Endothelial cell of umbilical vein (primary cell): Measurements from ENCODE around the gene EFCAB13. TPM values are rescaled to one million over a fixed set of nuclear protein-coding genes. Genes with fewer than 3 reads are reported as not detected.
"Not testable (repeated sequence)": the region's sequence is repeated elsewhere in the genome, so short reads cannot be mapped to it uniquely, and the experiment has no call there.

Experiments
- BruUV-seq: library from RNA; stranded (reverse); fragments of 400-500 nt; replicated peaks from 2 replicates; lab custom pipeline; 2021; lab: Mats Ljungman, UMichigan
- CTCF ChIA-PET: fragments of 300-600, 350-600 bp; sonication (Branson Sonifier 250); formaldehyde crosslinking; loops from one replicate; lab custom pipeline; 2021; ENCODE audit warnings: antibody characterized with exemption, inconsistent platforms; lab: Charles Lee
- POLR2A ChIA-PET: fragments of 300-600, 350-600 bp; sonication (Branson Sonifier 250); formaldehyde crosslinking; loops from one replicate; lab custom pipeline; 2021; ENCODE audit warnings: antibody characterized with exemption, inconsistent platforms; lab: Charles Lee
- DNase-seq: peaks from one replicate; pipeline ENCODE4 v3.0.0-alpha.2; 2011; ENCODE audit warnings: low read depth, low spot score
- FAIRE-seq: peaks from 2 replicates; lab custom pipeline; 2011; peaks lifted over from hg19 to GRCh38; lab: Jason Lieb, UNC
- H2AFZ ChIP-seq: 2 replicates; pipeline ENCODE4 v1.6.0; 2012; ENCODE audit warnings: low read depth, low read length, control low read depth, inconsistent platforms
- H3K27ac ChIP-seq: 2 replicates; pipeline ENCODE4 v1.5.1; 2011; ENCODE audit warnings: low read depth, mild to moderate bottlenecking, control low read depth, low read length, moderate library complexity; ENCODE audit not compliant: insufficient read depth
- H3K27me3 ChIP-seq, 2 experiments: 2 replicates each; pipeline versions ENCODE4 v1.6.0 to v1.6.1; 2011; ENCODE audit warnings: low read length in 2 of 2, mixed read lengths in 1 of 2; ENCODE audit not compliant: control insufficient read depth in 2 of 2, insufficient read depth in 2 of 2
- H3K36me3 ChIP-seq, 2 experiments: 2 replicates in 1 of 2; 3 replicates in 1 of 2; pipeline ENCODE4 v1.5.1; 2011; ENCODE audit warnings: low read length in 2 of 2, mild to moderate bottlenecking in 1 of 2, moderate library complexity in 1 of 2; ENCODE audit not compliant: control insufficient read depth in 2 of 2, insufficient read depth in 2 of 2; ENCODE audit errors: extremely low read depth in 1 of 2
- H3K4me1 ChIP-seq: 3 replicates; pipeline ENCODE4 v1.5.1; 2011; ENCODE audit warnings: mild to moderate bottlenecking, low read length; ENCODE audit not compliant: control insufficient read depth, insufficient read depth; ENCODE audit errors: extremely low read depth
- H3K4me2 ChIP-seq: 2 replicates; pipeline ENCODE4 v1.6.1; 2011; ENCODE audit warnings: low read length, control low read depth, mixed read lengths; ENCODE audit not compliant: insufficient read depth
- H3K4me3 ChIP-seq, 3 experiments: fragments of 200-600 bp in 1 of 3; sonication (generic), shearing (Covaris generic) in 1 of 3; replicated peaks in 1 of 3; 2 replicates each; pipeline ENCODE4 v1.5.1; 2011 to 2016; ENCODE audit warnings: control low read depth in 3 of 3, low read length in 3 of 3, mild to moderate bottlenecking in 2 of 3, inconsistent platforms in 1 of 3, low read depth in 1 of 3, moderate library complexity in 1 of 3; ENCODE audit not compliant: insufficient read depth in 1 of 3
- H3K79me2 ChIP-seq: 2 replicates; pipeline ENCODE4 v1.6.0; 2012; ENCODE audit warnings: low read length, inconsistent platforms; ENCODE audit not compliant: control insufficient read depth, insufficient read depth
- H3K9ac ChIP-seq: replicated peaks from 2 replicates; pipeline ENCODE3; 2011; ENCODE audit warnings: low read length, control low read depth; ENCODE audit not compliant: insufficient read depth; ENCODE audit errors: extremely low read depth
- H3K9me1 ChIP-seq: replicated peaks from 3 replicates; pipeline ENCODE4 v1.6.0; 2011; ENCODE audit warnings: mild to moderate bottlenecking, low read length; ENCODE audit not compliant: control insufficient read depth, insufficient read depth; ENCODE audit errors: extremely low read depth
- H3K9me3 ChIP-seq: replicated peaks from 2 replicates; pipeline ENCODE4 v1.5.1; 2012; ENCODE audit warnings: low read length, inconsistent platforms; ENCODE audit not compliant: control insufficient read depth, insufficient read depth
- H4K20me1 ChIP-seq: replicated peaks from 2 replicates; pipeline ENCODE3; 2011; ENCODE audit warnings: mild to moderate bottlenecking, low read length; ENCODE audit not compliant: control insufficient read depth, insufficient read depth; ENCODE audit errors: extremely low read depth
- EZH2 ChIP-seq: IDR thresholded peaks from 2 replicates; pipeline ENCODE4 v1.6.1; 2012; ENCODE audit warnings: borderline replicate concordance, low read depth, mild to moderate bottlenecking, moderate library complexity, low read length, inconsistent platforms; ENCODE audit not compliant: severe bottlenecking
- FOS ChIP-seq: IDR thresholded peaks from 2 replicates; pipeline ENCODE4 v1.6.1; 2011; ENCODE audit warnings: mild to moderate bottlenecking, low read length, moderate library complexity, borderline replicate concordance; ENCODE audit not compliant: insufficient read depth
- GATA2 ChIP-seq: IDR thresholded peaks from 2 replicates; pipeline ENCODE4 v1.7.0; 2011; ENCODE audit warnings: low read depth, mild to moderate bottlenecking, moderate library complexity, mixed read lengths, low read length; ENCODE audit not compliant: insufficient read length, insufficient read depth
- JUN ChIP-seq: IDR thresholded peaks from 2 replicates; pipeline ENCODE4 v1.6.1; 2011; ENCODE audit warnings: borderline replicate concordance, low read depth; ENCODE audit not compliant: insufficient read length, insufficient read depth
- MYC ChIP-seq: IDR thresholded peaks from one replicate; pipeline ENCODE4 v1.6.1; 2011; ENCODE audit warnings: mild to moderate bottlenecking, low read depth, low read length
- POLR2A ChIP-seq: IDR thresholded peaks from 2 replicates; pipeline ENCODE4 v1.6.1; 2012; ENCODE audit warnings: low read depth, mild to moderate bottlenecking, control low read depth, low read length
- POLR2AphosphoS5 ChIP-seq: IDR thresholded peaks from 2 replicates; pipeline ENCODE4 v1.6.1; 2012; ENCODE audit warnings: low read depth, mild to moderate bottlenecking, control low read depth, low read length, moderate library complexity; ENCODE audit not compliant: insufficient read depth
- dilution Hi-C: fragments of 300-500 bp; cut with MboI; formaldehyde crosslinking; loops from one replicate; pipeline ENCODE4 v1.15.0; 2019; ENCODE audit warnings: low sequenced_read_pairs; ENCODE audit not compliant: extremely low pct_ligation_motif_present
- intact Hi-C: fragments of 100-400 bp; cut with micrococcal nuclease; formaldehyde crosslinking; loops from one replicate; pipeline ENCODE4 v1.10.0; 2022
- polyA plus RNA-seq, 4 experiments: library from polyadenylated mRNA; depleted of rRNA in 3 of 4; stranded (reverse) in 3 of 4; unstranded in 1 of 4; fragments of >200 nt; gene quantifications; 2 replicates each; pipeline versions ENCODE4 v1.2.1 to v1.2.3, GENCODE V29; 2011 to 2012; ENCODE audit warnings: missing spikeins in 1 of 4
- total RNA-seq: library from RNA; stranded (reverse); gene quantifications from 2 replicates; pipeline ENCODE4 v1.2.3, GENCODE V29; 2021
- TF ChIP-seq, protein P1 (sequence below), 2 donors: IDR thresholded peaks; 1 replicate in 1 of 2; 2 replicates in 1 of 2; pipeline ENCODE4 v1.5.1; 2011; ENCODE audit warnings: low read length in 2 of 2, mild to moderate bottlenecking in 2 of 2, moderate library complexity in 2 of 2, control low read depth in 1 of 2, inconsistent platforms in 1 of 2, low read depth in 1 of 2; ENCODE audit not compliant: insufficient read depth in 1 of 2; ENCODE audit errors: extremely low read depth in 1 of 2
- TF ChIP-seq, protein P2 (sequence below): IDR thresholded peaks from 2 replicates; pipeline ENCODE4 v1.6.1; 2011; ENCODE audit not compliant: insufficient read depth, insufficient read length

EFCAB13 gene
- total and polyA plus RNA-seq, 2 donors (not counting 3 experiments of a cell fraction or from before 2014, with no cell fraction given), result 0.86 to 12.9 TPM

DNA sequence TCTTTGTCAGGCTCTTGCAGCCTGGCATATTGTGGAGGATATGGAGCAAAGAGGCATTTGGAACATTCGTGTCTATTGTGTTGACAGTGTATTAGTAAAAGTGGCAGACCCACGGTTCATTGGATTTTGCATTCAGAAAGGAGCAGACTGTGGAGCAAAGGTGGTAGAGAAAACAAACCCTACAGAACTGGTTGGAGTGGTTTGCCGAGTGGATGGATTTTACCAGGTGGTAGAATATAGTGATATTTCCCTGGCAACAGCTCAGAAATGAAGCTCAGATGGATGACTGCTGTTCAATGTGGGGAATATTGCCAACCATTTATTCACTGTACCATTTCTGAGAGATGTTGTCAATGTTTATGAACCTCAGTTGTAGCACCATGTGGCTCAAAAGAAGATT lies 44.5 kb downstream of the EFCAB13 start:
- Histone ChIP-seq H3K9ac (no peak overlapping the region), H3K4me3 (no peak overlapping the region), H3K36me3 (no peaks in the 10 kb centered on the region), H3K79me2 (no peaks in the 10 kb centered on the region), H4K20me1 (no peaks in the 10 kb centered on the region), H3K27me3 (no peaks in the 10 kb centered on the region), H3K4me2 (no peak overlapping the region), H3K27ac (no peak overlapping the region), H2AFZ (no peak overlapping the region), H3K4me1 (no peaks in the 10 kb centered on the region), H3K9me3 (no peaks in the 10 kb centered on the region), H3K9me1 (no peaks in the 10 kb centered on the region)
- no peak for TF ChIP-seq EZH2
- no peak for TF ChIP-seq FOS
- TF ChIP-seq POLR2AphosphoS5, result no peak
- TF ChIP-seq, protein P1, sequence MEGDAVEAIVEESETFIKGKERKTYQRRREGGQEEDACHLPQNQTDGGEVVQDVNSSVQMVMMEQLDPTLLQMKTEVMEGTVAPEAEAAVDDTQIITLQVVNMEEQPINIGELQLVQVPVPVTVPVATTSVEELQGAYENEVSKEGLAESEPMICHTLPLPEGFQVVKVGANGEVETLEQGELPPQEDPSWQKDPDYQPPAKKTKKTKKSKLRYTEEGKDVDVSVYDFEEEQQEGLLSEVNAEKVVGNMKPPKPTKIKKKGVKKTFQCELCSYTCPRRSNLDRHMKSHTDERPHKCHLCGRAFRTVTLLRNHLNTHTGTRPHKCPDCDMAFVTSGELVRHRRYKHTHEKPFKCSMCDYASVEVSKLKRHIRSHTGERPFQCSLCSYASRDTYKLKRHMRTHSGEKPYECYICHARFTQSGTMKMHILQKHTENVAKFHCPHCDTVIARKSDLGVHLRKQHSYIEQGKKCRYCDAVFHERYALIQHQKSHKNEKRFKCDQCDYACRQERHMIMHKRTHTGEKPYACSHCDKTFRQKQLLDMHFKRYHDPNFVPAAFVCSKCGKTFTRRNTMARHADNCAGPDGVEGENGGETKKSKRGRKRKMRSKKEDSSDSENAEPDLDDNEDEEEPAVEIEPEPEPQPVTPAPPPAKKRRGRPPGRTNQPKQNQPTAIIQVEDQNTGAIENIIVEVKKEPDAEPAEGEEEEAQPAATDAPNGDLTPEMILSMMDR (IDR thresholded peaks at IDR 0.05; ENCODE audit: extremely low read depth in 1 of 2, insufficient read depth in 1 of 2, low read depth in 1 of 2, low read length in 2 of 2), result no peak
- no peak for TF ChIP-seq MYC
- TF ChIP-seq, protein P2, sequence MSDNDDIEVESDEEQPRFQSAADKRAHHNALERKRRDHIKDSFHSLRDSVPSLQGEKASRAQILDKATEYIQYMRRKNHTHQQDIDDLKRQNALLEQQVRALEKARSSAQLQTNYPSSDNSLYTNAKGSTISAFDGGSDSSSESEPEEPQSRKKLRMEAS, result no peak
- no peak for TF ChIP-seq POLR2A
- TF ChIP-seq GATA2, result no peak
- no peak for TF ChIP-seq JUN
- dilution Hi-C loops, result no loop called here
- FAIRE-seq (no peak), DNase-seq (no peak)
- no TSS peak for BruUV-seq
- ChIA-PET POLR2A (no interaction called here), CTCF (no interaction called here)
- intact Hi-C loops, result no loop called here

DNA sequence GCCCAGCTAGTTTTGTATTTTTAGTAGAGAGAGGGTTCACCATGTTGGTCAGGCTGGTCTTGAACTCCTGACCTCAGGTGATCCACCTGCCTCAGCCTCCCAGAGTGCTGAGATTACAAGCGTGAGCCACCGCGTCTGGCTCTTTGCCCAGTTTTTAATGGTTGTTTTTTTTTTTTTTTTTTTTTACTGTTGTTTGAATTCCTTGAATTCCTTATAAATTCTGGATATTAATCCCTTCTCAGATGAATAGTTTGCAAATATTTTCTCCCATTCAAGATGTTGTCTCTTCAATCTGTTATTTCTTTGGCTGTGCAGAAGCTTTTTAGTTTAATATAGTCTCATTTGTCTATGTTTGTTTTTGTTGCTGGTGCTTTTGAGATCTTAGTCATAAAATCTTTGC lies 47.1 kb downstream of the EFCAB13 start:
- H3K4me3 ChIP-seq, H3K9ac ChIP-seq, H3K27me3 ChIP-seq, H3K4me1 ChIP-seq, H3K36me3 ChIP-seq, H4K20me1 ChIP-seq, DNase-seq, POLR2A ChIA-PET, H3K79me2 ChIP-seq, dilution Hi-C loops, H3K9me3 ChIP-seq, H3K9me1 ChIP-seq, H3K4me2 ChIP-seq, H3K27ac ChIP-seq, FAIRE-seq, intact Hi-C loops, H2AFZ ChIP-seq, BruUV-seq: not testable (repeated sequence)
- CTCF ChIA-PET, result interaction anchor here (1.6 kb wide), 1 partner anchor 8 kb away, joined by 3 read pairs; no protein-coding TSS in a partner anchor
